ENCODE results near the gene LRP1B. TPM values are rescaled to one million over a fixed set of nuclear protein-coding genes. Genes with fewer than 3 reads are reported as not detected.

Gene LRP1B
- total RNA-seq, 2 donors from 2014 or later = 0.52 to 3.0 TPM

GRCh38 chr2:142174176-142174575, 43.4 kb upstream of the LRP1B start:
- no peak overlapping the region for H3K27ac ChIP-seq
- no peaks in the 10 kb centered on the region for H3K4me1 ChIP-seq
- no peak for ATAC-seq
- no peak for DNase-seq
- no peaks in the 10 kb centered on the region for H3K36me3 ChIP-seq (replicated peaks in 1 of 2; ENCODE audit: insufficient read depth in 1 of 2, low read depth in 2 of 2)
- intact Hi-C loops (cut with DNase I) = no loop called here
- H3K9me3 ChIP-seq = no peaks in the 10 kb centered on the region
- H3K4me3 ChIP-seq = no peak overlapping the region
- TF ChIP-seq POLR2A (IDR thresholded peaks at IDR 0.05) = no peak
- TF ChIP-seq, protein P1, sequence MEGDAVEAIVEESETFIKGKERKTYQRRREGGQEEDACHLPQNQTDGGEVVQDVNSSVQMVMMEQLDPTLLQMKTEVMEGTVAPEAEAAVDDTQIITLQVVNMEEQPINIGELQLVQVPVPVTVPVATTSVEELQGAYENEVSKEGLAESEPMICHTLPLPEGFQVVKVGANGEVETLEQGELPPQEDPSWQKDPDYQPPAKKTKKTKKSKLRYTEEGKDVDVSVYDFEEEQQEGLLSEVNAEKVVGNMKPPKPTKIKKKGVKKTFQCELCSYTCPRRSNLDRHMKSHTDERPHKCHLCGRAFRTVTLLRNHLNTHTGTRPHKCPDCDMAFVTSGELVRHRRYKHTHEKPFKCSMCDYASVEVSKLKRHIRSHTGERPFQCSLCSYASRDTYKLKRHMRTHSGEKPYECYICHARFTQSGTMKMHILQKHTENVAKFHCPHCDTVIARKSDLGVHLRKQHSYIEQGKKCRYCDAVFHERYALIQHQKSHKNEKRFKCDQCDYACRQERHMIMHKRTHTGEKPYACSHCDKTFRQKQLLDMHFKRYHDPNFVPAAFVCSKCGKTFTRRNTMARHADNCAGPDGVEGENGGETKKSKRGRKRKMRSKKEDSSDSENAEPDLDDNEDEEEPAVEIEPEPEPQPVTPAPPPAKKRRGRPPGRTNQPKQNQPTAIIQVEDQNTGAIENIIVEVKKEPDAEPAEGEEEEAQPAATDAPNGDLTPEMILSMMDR (IDR thresholded peaks at IDR 0.05) = no peak
- H3K27me3 ChIP-seq = no peaks in the 10 kb centered on the region
- 33 to 42% methylated on average over 1 of the region's 1 CpG for WGBS, 2 donors

DNA sequence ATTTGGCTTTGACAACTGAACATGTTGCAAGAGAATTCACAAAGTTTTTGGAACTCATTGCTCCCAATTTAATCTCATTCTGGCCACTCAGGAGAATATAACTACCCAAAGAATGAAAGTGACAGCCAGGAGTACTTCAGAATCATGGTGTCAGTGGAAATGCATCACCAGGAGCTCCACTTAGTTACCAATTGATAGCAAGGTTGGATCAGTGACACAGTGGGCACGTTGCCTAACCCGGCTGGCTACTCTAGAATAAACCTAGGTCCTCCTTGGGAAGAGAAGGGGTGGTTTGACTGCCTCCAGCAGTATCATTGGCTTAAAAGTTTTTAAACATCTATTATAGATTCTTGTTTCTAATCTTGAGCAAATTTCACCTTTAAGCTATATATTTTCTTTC, 40.0 kb upstream of the LRP1B start:
- H3K9me3 ChIP-seq = no peaks in the 10 kb centered on the region
- 54 to 55% methylated on average over 2 of the region's 2 CpGs for WGBS, 2 donors
- H3K27me3 ChIP-seq = no peaks in the 10 kb centered on the region
- no peaks in the 10 kb centered on the region for H3K36me3 ChIP-seq (replicated peaks in 1 of 2; ENCODE audit: insufficient read depth in 1 of 2, low read depth in 2 of 2)
- ATAC-seq (no peak), DNase-seq (no peak)
- no peaks in the 10 kb centered on the region for H3K4me1 ChIP-seq
- no peak overlapping the region for H3K4me3 ChIP-seq
- intact Hi-C loops (cut with DNase I) = no loop called here
- no peak for TF ChIP-seq POLR2A (IDR thresholded peaks at IDR 0.05)
- TF ChIP-seq, protein P1 (IDR thresholded peaks at IDR 0.05) = no peak
- no peak overlapping the region for H3K27ac ChIP-seq

- WGBS, 2 donors = 9 to 15% methylated on average over 3 of the region's 3 CpGs
Observed at GRCh38 chr2:142165790-142166189, 35.0 kb upstream of the LRP1B start.

GRCh38 chr2:142153601-142154000, 22.8 kb upstream of the LRP1B start:
- no peaks in the 10 kb centered on the region for H3K27me3 ChIP-seq
- TF ChIP-seq, protein P1 (IDR thresholded peaks at IDR 0.05) = no peak
- no peak for TF ChIP-seq POLR2A (IDR thresholded peaks at IDR 0.05)
- WGBS, 2 donors = 37 to 61% methylated on average over 1 of the region's 1 CpG
- no peak for DNase-seq
- ATAC-seq = no peak
- H3K9me3 ChIP-seq = no peaks in the 10 kb centered on the region
- H3K4me1 ChIP-seq = no peaks in the 10 kb centered on the region
- intact Hi-C loops (cut with DNase I) = no loop called here
- H3K36me3 ChIP-seq (replicated peaks in 1 of 2; ENCODE audit: insufficient read depth in 1 of 2, low read depth in 2 of 2) = no peaks in the 10 kb centered on the region
- no peak overlapping the region for H3K4me3 ChIP-seq
- H3K27ac ChIP-seq = no peak overlapping the region

More at GRCh38 chr2:142165790-142166189, 35.0 kb upstream of the LRP1B start:
- Histone ChIP-seq H3K27ac (no peak overlapping the region), H3K27me3 (no peaks in the 10 kb centered on the region), H3K9me3 (no peaks in the 10 kb centered on the region), H3K4me3 (no peak overlapping the region), H3K36me3 (replicated peaks in 1 of 2; ENCODE audit: insufficient read depth in 1 of 2, low read depth in 2 of 2) (no peaks in the 10 kb centered on the region), H3K4me1 (no peaks in the 10 kb centered on the region)
- intact Hi-C loops (cut with DNase I) = no loop called here
- TF ChIP-seq POLR2A (IDR thresholded peaks at IDR 0.05) = no peak
- TF ChIP-seq, protein P1 (IDR thresholded peaks at IDR 0.05) = peak in 2 of 7 experiments; percentile 15 to 16
- ATAC-seq = no peak
- DNase-seq = peak in 1 of 4 donors; percentile 2

- no peak overlapping the region for H3K27ac ChIP-seq
- H3K9me3 ChIP-seq = no peaks in the 10 kb centered on the region
- H3K4me1 ChIP-seq = no peaks in the 10 kb centered on the region
- ATAC-seq (no peak), DNase-seq (no peak)
- no peak overlapping the region for H3K4me3 ChIP-seq
- H3K36me3 ChIP-seq (replicated peaks in 1 of 2; ENCODE audit: insufficient read depth in 1 of 2, low read depth in 2 of 2) = no peaks in the 10 kb centered on the region
- no peaks in the 10 kb centered on the region for H3K27me3 ChIP-seq
- intact Hi-C loops (cut with DNase I) = no loop called here
- TF ChIP-seq, protein P1 (IDR thresholded peaks at IDR 0.05) = no peak
- no peak for TF ChIP-seq POLR2A (IDR thresholded peaks at IDR 0.05)
- 50 to 58% methylated on average over 1 of the region's 1 CpG for whole genome bisulfite sequencing, 2 donors
Observed at GRCh38 chr2:142150453-142150852, 19.6 kb upstream of the LRP1B start.
